Endodermal cell (in vitro differentiated cells): ENCODE data around the gene MSMP. TPM values are rescaled to one million over a fixed set of nuclear protein-coding genes. Genes with fewer than 3 reads are reported as not detected.

Source experiments
- DNase-seq: peaks from one replicate; pipeline ENCODE4 v3.0.0-alpha.2; 2017
- H3K27ac ChIP-seq: 2 replicates; pipeline ENCODE4 v1.5.1; 2013; ENCODE audit warnings: mild to moderate bottlenecking, low read depth, low read length, moderate library complexity
- H3K27me3 ChIP-seq: 2 replicates; pipeline ENCODE4 v1.6.1; 2013; ENCODE audit warnings: mild to moderate bottlenecking, low read length, moderate library complexity; ENCODE audit not compliant: insufficient read depth, control insufficient read depth, poor library complexity, severe bottlenecking
- H3K36me3 ChIP-seq: 2 replicates; pipeline ENCODE4 v1.7.0; 2013; ENCODE audit warnings: mild to moderate bottlenecking, low read length, moderate library complexity; ENCODE audit not compliant: control insufficient read depth, insufficient read depth
- H3K4me1 ChIP-seq: one replicate; pipeline ENCODE4 v1.7.0; 2013; ENCODE audit warnings: low read length; ENCODE audit not compliant: control insufficient read depth, insufficient read depth
- H3K4me3 ChIP-seq: 2 replicates; pipeline ENCODE4 v1.5.1; 2013; ENCODE audit warnings: mild to moderate bottlenecking, low read length, moderate library complexity
- H3K9ac ChIP-seq: 2 replicates; pipeline ENCODE4 v1.6.1; 2013; ENCODE audit warnings: mild to moderate bottlenecking, low read length, moderate library complexity; ENCODE audit not compliant: poor library complexity, severe bottlenecking; ENCODE audit errors: extremely low read depth
- H3K9me3 ChIP-seq: 2 replicates; pipeline ENCODE4 v1.6.1; 2013; ENCODE audit warnings: mild to moderate bottlenecking, low read length, moderate library complexity; ENCODE audit not compliant: control insufficient read depth
- H3K27ac Mint-ChIP-seq: 2 replicates; pipeline ENCODE4 v1.8.0; 2020; ENCODE audit warnings: mixed read lengths
- H3K27me3 Mint-ChIP-seq: 2 replicates; pipeline ENCODE4 v1.8.0; 2021; ENCODE audit warnings: mild to moderate bottlenecking, mixed read lengths; ENCODE audit not compliant: insufficient read depth
- H3K36me3 Mint-ChIP-seq: 2 replicates; pipeline ENCODE4 v1.8.0; 2020; ENCODE audit warnings: low read depth, mixed read lengths
- H3K4me1 Mint-ChIP-seq: 2 replicates; pipeline ENCODE4 v1.8.0; 2020; ENCODE audit warnings: mixed read lengths
- H3K4me3 Mint-ChIP-seq: 2 replicates; pipeline ENCODE4 v1.8.0; 2020; ENCODE audit warnings: mild to moderate bottlenecking, moderate library complexity, mixed read lengths
- H3K9me3 Mint-ChIP-seq: 2 replicates; pipeline ENCODE4 v1.8.0; 2020; ENCODE audit warnings: mild to moderate bottlenecking, mixed read lengths
- CTCF ChIP-seq: fragments of 200-600 bp; sonication (generic); conservative IDR thresholded peaks from 2 replicates; pipeline ENCODE4 v1.5.0; 2021; ENCODE audit warnings: antibody characterized with exemption, mild to moderate bottlenecking
- WGBS, 2 experiments: methylation state at CpG; one replicate each; pipeline versions ENCODE4 v1.1.5 to v1.1.7; 2013; ENCODE audit warnings: missing lambda C conversion rate in 2 of 2, mixed read lengths in 1 of 2; ENCODE audit not compliant: insufficient coverage in 1 of 2, insufficient read length in 1 of 2; 5-methylcytosine and 5-hydroxymethylcytosine counted together
- total RNA-seq, 2 donors: library from RNA; stranded (reverse); fragmentation: NEBNext Ultra II Directional in 1 of 2; extraction: Animal tissue kit (Norgen Biotek cat#: 25700) in 1 of 2; gene quantifications; 2 replicates in 1 of 2; 3 replicates in 1 of 2; pipeline ENCODE4 v1.2.1, GENCODE V29; 2021

MSMP gene
- total RNA-seq, 2 donors from 2014 or later = 0.66 TPM; not detected in 1

DNA sequence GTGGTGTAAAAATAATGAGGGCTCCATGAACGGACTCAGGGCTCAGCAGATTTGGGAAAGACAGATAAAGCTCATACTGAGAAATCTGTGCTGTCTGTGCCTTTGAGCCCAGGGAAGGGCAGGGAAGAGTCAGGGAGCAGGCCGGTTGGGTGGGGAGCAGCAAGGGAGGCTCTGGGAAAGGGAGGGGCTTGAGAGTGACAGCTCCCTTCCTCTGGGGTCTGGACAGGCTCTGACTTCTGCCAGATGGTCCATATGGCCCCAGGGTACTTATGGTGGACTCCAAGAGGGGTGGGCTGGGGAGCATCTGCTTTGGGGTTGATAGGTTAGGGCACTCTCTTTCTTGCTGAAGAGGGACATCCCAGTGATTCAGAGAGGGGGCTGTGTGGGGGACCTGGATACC, 39.4 kb upstream of the MSMP start:
- DNase-seq = no peak
- Histone ChIP-seq H3K4me1 (peaks cover 7% of the 10 kb centered on the region), H3K36me3 (no peaks in the 10 kb centered on the region), H3K4me3 (no peak overlapping the region), H3K9ac (no peak overlapping the region), H3K9me3 (no peaks in the 10 kb centered on the region), H3K27me3 (no peaks in the 10 kb centered on the region), H3K27ac (no peak overlapping the region)
- H3K36me3 Mint-ChIP-seq = no peaks in the 10 kb centered on the region
- no peak overlapping the region for H3K27ac Mint-ChIP-seq
- no peak for TF ChIP-seq CTCF
- H3K4me1 Mint-ChIP-seq = peaks cover 14% of the 10 kb centered on the region
- no peaks in the 10 kb centered on the region for H3K9me3 Mint-ChIP-seq
- H3K4me3 Mint-ChIP-seq = no peak overlapping the region
- H3K27me3 Mint-ChIP-seq = peaks cover 5% of the 10 kb centered on the region
- WGBS, 2 experiments = 85 to 92% methylated on average over 2 of the region's 2 CpGs

DNA sequence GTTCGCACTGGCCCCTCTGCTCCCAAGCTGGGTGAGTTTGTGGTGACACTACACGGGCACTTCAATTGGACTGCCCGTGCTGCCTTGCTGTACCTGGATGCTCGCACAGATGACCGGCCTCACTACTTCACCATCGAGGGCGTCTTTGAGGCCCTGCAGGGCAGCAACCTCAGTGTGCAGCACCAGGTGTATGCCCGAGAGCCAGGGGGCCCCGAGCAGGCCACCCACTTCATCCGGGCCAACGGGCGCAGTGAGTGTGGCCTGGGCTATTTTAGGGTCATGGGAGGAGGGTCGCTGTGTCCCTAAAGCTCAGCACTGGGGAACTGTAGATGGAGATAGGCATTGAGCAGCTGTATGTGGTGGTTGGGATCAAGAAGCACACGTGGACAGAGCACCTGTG, 38.8 kb upstream of the MSMP start:
- 93 to 97% methylated on average over 8 to 14 of the region's 14 CpGs for WGBS, 2 experiments
- peaks cover 2% of the 10 kb centered on the region for H3K36me3 Mint-ChIP-seq
- peaks cover 5% of the 10 kb centered on the region for H3K27me3 Mint-ChIP-seq
- H3K9ac ChIP-seq = no peak overlapping the region
- H3K4me3 Mint-ChIP-seq = peak overlapping the region; percentile 65
- no peaks in the 10 kb centered on the region for H3K27me3 ChIP-seq
- H3K4me1 Mint-ChIP-seq = peaks cover 14% of the 10 kb centered on the region
- H3K4me1 ChIP-seq = peaks cover 7% of the 10 kb centered on the region
- no peaks in the 10 kb centered on the region for H3K36me3 ChIP-seq
- DNase-seq = no peak
- no peaks in the 10 kb centered on the region for H3K9me3 ChIP-seq
- H3K27ac ChIP-seq = no peak overlapping the region
- H3K4me3 ChIP-seq = no peak overlapping the region
- H3K9me3 Mint-ChIP-seq = no peaks in the 10 kb centered on the region
- TF ChIP-seq CTCF = no peak
- no peak overlapping the region for H3K27ac Mint-ChIP-seq

DNA sequence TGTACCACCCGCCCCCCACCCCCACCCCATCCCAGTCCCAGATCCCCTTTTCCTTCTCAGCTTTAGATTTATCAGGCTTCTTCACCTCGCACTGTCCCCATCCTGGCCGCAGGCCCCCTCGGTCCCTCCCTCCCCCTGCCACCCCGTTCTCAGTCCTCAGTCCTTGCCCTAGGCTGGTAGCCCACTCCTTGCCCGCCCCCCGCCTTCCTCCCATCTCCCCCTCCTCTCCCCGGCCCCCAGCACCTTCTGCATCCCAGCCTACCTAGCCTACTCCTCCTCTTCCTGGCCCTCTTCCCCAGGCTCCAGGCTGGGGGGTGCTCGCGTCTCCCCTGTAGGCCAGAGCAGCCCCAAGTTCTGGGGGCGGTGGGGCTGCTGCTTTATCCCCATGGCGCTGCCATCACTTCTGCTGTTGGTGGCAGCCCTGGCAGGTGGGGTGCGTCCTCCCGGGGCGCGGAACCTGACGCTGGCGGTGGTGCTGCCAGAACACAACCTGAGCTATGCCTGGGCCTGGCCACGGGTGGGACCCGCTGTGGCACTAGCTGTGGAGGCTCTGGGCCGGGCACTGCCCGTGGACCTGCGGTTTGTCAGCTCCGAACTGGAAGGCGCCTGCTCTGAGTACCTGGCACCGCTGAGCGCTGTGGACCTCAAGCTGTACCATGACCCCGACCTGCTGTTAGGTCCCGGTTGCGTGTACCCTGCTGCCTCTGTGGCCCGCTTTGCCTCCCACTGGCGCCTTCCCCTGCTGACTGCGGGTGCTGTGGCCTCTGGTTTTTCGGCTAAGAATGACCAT, 38.1 kb upstream of the MSMP start:
- H3K27me3 Mint-ChIP-seq = peaks cover 5% of the 10 kb centered on the region
- H3K4me1 Mint-ChIP-seq = peaks cover 14% of the 10 kb centered on the region
- no peak overlapping the region for H3K27ac Mint-ChIP-seq
- 88 to 96% methylated on average over 15 to 33 of the region's 34 CpGs for WGBS, 2 experiments
- Histone ChIP-seq H3K27ac (no peak overlapping the region), H3K9me3 (no peaks in the 10 kb centered on the region), H3K9ac (no peak overlapping the region), H3K36me3 (no peaks in the 10 kb centered on the region), H3K4me3 (no peak overlapping the region), H3K27me3 (no peaks in the 10 kb centered on the region), H3K4me1 (peaks cover 7% of the 10 kb centered on the region)
- peak overlapping the region; percentile 65 for H3K4me3 Mint-ChIP-seq
- H3K36me3 Mint-ChIP-seq = peaks cover 7% of the 10 kb centered on the region
- TF ChIP-seq CTCF = no peak
- no peaks in the 10 kb centered on the region for H3K9me3 Mint-ChIP-seq
- no peak for DNase-seq
